WTC11 (cell line): Measurements from ENCODE around the gene GRXCR2. TPM values are rescaled to one million over a fixed set of nuclear protein-coding genes. Genes with fewer than 3 reads are reported as not detected.

ENCODE experiments used
- ATAC-seq: fragments of 200-7000 bp; cut with Tn5 transposase; 2 replicates; pipeline ENCODE4 v1.10.0; 2021; ENCODE audit warnings: mild to moderate bottlenecking, moderate library complexity
- CTCF ChIA-PET: fragments of 300-600 bp; sonication (Branson Sonifier 250); formaldehyde crosslinking; loops from one replicate; lab custom pipeline; 2021; ENCODE audit warnings: antibody characterized with exemption; lab: Charles Lee
- POLR2A ChIA-PET: fragments of 350-600 bp; sonication (Branson Sonifier 250); formaldehyde crosslinking; loops from one replicate; lab custom pipeline; 2021; ENCODE audit warnings: antibody characterized with exemption; lab: Charles Lee
- DNase-seq: peaks from one replicate; pipeline ENCODE4 v3.0.0; 2021; ENCODE audit warnings: low spot score
- H3K27ac Mint-ChIP-seq: 2 replicates; pipeline ENCODE4 v1.8.0; 2021; ENCODE audit warnings: mixed read lengths
- H3K27me3 Mint-ChIP-seq: 2 replicates; pipeline ENCODE4 v1.8.0; 2021; ENCODE audit warnings: low read depth, mild to moderate bottlenecking, moderate library complexity, mixed read lengths
- H3K36me3 Mint-ChIP-seq: 2 replicates; pipeline ENCODE4 v1.8.0; 2021; ENCODE audit warnings: mixed read lengths
- H3K4me1 Mint-ChIP-seq: 2 replicates; pipeline ENCODE4 v1.8.0; 2022; ENCODE audit warnings: mixed read lengths
- H3K4me3 Mint-ChIP-seq: 2 replicates; pipeline ENCODE4 v1.8.0; 2021; ENCODE audit warnings: mild to moderate bottlenecking, moderate library complexity, mixed read lengths
- H3K9me3 Mint-ChIP-seq: 2 replicates; pipeline ENCODE4 v1.8.0; 2021; ENCODE audit warnings: mixed read lengths
- AFF4 ChIP-seq: sonication (generic); formaldehyde crosslinking; IDR thresholded peaks from 2 replicates; pipeline ENCODE4 v1.8.1; 2023; ENCODE audit warnings: mild to moderate bottlenecking, missing genetic modification reagents, borderline replicate concordance
- AR ChIP-seq: fragments of 250-450 bp; sonication (Bioruptor Pico); IDR thresholded peaks from 2 replicates; pipeline ENCODE4 v1.9.0; 2021; ENCODE audit warnings: mild to moderate bottlenecking
- ATF2 ChIP-seq: sonication (generic); formaldehyde crosslinking; IDR thresholded peaks from 2 replicates; pipeline ENCODE4 v1.8.1; 2022; ENCODE audit warnings: low read depth, missing genetic modification reagents, borderline replicate concordance
- CBFB ChIP-seq: sonication (generic); formaldehyde crosslinking; IDR thresholded peaks from 2 replicates; pipeline ENCODE4 v1.8.1; 2022; ENCODE audit warnings: mild to moderate bottlenecking, low read depth, missing genetic modification reagents
- CDX4 ChIP-seq: fragments of 250-450 bp; sonication (Bioruptor Pico); IDR thresholded peaks from 2 replicates; pipeline ENCODE4 v1.9.0; 2021; ENCODE audit warnings: moderate library complexity, mild to moderate bottlenecking, inconsistent platforms, borderline replicate concordance
- CREM ChIP-seq: sonication (generic); formaldehyde crosslinking; IDR thresholded peaks from 2 replicates; pipeline ENCODE4 v1.8.1; 2022; ENCODE audit warnings: mild to moderate bottlenecking, missing genetic modification reagents, moderate library complexity
- FOXP4 ChIP-seq: sonication (generic); formaldehyde crosslinking; IDR thresholded peaks from 2 replicates; pipeline ENCODE4 v1.8.0; 2022; ENCODE audit warnings: mild to moderate bottlenecking, missing genetic modification reagents
- HMGXB4 ChIP-seq: sonication (generic); formaldehyde crosslinking; IDR thresholded peaks from 2 replicates; pipeline ENCODE4 v1.8.1; 2023; ENCODE audit warnings: mild to moderate bottlenecking, moderate library complexity, missing genetic modification reagents
- IRF1 ChIP-seq: sonication (generic); formaldehyde crosslinking; IDR thresholded peaks from 2 replicates; pipeline ENCODE4 v1.8.0; 2023; ENCODE audit warnings: missing genetic modification reagents
- MYBL2 ChIP-seq: sonication (generic); formaldehyde crosslinking; IDR thresholded peaks from 2 replicates; pipeline ENCODE4 v1.8.1; 2023; ENCODE audit warnings: mild to moderate bottlenecking, moderate library complexity, missing genetic modification reagents
- OVOL2 ChIP-seq: fragments of 250-450 bp; sonication (Bioruptor Pico); IDR thresholded peaks from 2 replicates; pipeline ENCODE4 v1.9.0; 2021; ENCODE audit warnings: mild to moderate bottlenecking, borderline replicate concordance
- RELA ChIP-seq: sonication (generic); formaldehyde crosslinking; IDR thresholded peaks from 2 replicates; pipeline ENCODE4 v1.8.1; 2022; ENCODE audit warnings: missing genetic modification reagents, mild to moderate bottlenecking, borderline replicate concordance
- RORB ChIP-seq: fragments of 250-450 bp; sonication (Bioruptor Pico); IDR thresholded peaks from 2 replicates; pipeline ENCODE4 v1.9.0; 2021; ENCODE audit warnings: mild to moderate bottlenecking
- SMAD4 ChIP-seq: sonication (generic); formaldehyde crosslinking; IDR thresholded peaks from 2 replicates; pipeline ENCODE4 v1.8.0; 2022; ENCODE audit warnings: mild to moderate bottlenecking, missing genetic modification reagents
- STAT6 ChIP-seq: sonication (generic); formaldehyde crosslinking; conservative IDR thresholded peaks from 2 replicates; pipeline ENCODE4 v1.8.1; 2023; ENCODE audit warnings: mild to moderate bottlenecking, low read depth, missing genetic modification reagents, moderate library complexity
- TEAD4 ChIP-seq: sonication (generic); formaldehyde crosslinking; IDR thresholded peaks from 2 replicates; pipeline ENCODE4 v1.8.0; 2022; ENCODE audit warnings: mild to moderate bottlenecking, missing genetic modification reagents
- ZNF263 ChIP-seq: sonication (generic); formaldehyde crosslinking; IDR thresholded peaks from 2 replicates; pipeline ENCODE4 v1.8.1; 2022; ENCODE audit warnings: low read depth, mild to moderate bottlenecking, moderate library complexity, missing genetic modification reagents
- ZNF423 ChIP-seq: fragments of 250-450 bp; sonication (Bioruptor Pico); IDR thresholded peaks from 2 replicates; pipeline ENCODE4 v2.1.2; 2022; ENCODE audit warnings: mild to moderate bottlenecking, moderate library complexity
- total RNA-seq: library from RNA; stranded (reverse); gene quantifications from 3 replicates; pipeline ENCODE4 v1.2.3, GENCODE V29; 2021

Gene GRXCR2
- total RNA-seq, 1 experiment from 2014 or later, result not detected

GRCh38 chr5:145830594-145830993 is 42.2 kb downstream of the GRXCR2 start (continued):
- no peak for TF ChIP-seq ATF2 (CRISPR knock-in tag)

GRCh38 chr5:145829708-145830361 is 43.0 kb downstream of the GRXCR2 start:
- ATAC-seq, result no peak
- H3K27ac Mint-ChIP-seq, result no peak overlapping the region
- H3K4me3 Mint-ChIP-seq, result no peak overlapping the region
- no peaks in the 10 kb centered on the region for H3K9me3 Mint-ChIP-seq
- POLR2A ChIA-PET, result no interaction called here
- H3K27me3 Mint-ChIP-seq, result peaks cover 11% of the 10 kb centered on the region
- DNase-seq, result no peak
- CTCF ChIA-PET, result no interaction called here
- H3K4me1 Mint-ChIP-seq, result peaks cover 17% of the 10 kb centered on the region
- H3K36me3 Mint-ChIP-seq, result no peaks in the 10 kb centered on the region
- TF ChIP-seq HMGXB4 (CRISPR knock-in tag), result no peak
- TF ChIP-seq CREM (CRISPR knock-in tag), result no peak
- no peak for TF ChIP-seq CDX4 (CRISPR knock-in tag)
- no peak for TF ChIP-seq IRF1 (CRISPR knock-in tag)
- no peak for TF ChIP-seq SMAD4
- no peak for TF ChIP-seq TEAD4 (CRISPR knock-in tag)
- TF ChIP-seq ZNF423 (CRISPR knock-in tag), result no peak
- no peak for TF ChIP-seq OVOL2 (CRISPR knock-in tag)
- no peak for TF ChIP-seq RELA (CRISPR knock-in tag)
- TF ChIP-seq STAT6 (CRISPR knock-in tag), result no peak
- no peak for TF ChIP-seq ZNF263
- no peak for TF ChIP-seq AFF4 (CRISPR knock-in tag)
- no peak for TF ChIP-seq CBFB (CRISPR knock-in tag)
- TF ChIP-seq AR (CRISPR knock-in tag), result no peak
- no peak for TF ChIP-seq RORB
- no peak for TF ChIP-seq MYBL2
- no peak for TF ChIP-seq FOXP4 (CRISPR knock-in tag)
